ENCODE results near the gene CNPY3.
"Not testable (repeated sequence)": the region's sequence is repeated elsewhere in the genome, so short reads cannot be mapped to it uniquely, and the experiment has no call there.

Gene CNPY3

DNA sequence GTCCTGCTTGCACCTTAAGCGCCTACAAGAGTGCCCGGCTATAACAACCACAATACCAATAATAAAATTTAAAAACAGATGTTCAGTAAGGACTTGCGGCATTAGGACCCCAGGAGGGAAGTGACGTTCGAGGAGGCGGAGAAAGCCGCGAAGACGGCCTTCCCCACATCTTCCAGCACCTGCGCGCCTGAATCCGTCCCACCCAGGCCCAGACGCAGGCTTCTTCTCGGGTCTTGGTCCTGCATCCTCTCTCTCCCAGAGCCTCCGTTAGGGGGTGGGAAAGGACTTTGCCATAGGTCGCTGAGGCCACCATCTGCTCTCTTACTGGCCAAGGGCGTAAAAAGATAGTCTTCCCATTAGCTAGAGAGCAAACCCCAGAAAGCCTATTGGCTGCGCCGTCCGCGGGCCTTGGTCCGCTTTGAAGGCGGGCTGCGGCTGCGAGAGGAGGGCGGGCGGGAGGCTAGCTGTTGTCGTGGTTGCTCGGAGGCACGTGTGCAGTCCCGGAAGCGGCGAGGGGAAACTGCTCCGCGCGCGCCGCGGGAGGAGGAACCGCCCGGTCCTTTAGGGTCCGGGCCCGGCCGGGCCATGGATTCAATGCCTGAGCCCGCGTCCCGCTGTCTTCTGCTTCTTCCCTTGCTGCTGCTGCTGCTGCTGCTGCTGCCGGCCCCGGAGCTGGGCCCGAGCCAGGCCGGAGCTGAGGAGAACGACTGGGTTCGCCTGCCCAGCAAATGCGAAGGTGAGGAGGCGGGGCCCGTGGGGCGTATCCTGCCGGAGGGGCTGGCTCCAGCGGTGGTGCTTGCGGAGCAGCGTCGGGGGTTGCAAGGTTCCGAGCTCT, at the start of gene CNPY3:
Gene CNPY3 (plus strand): TSS at position 495 of the 835 bp plus-strand sequence. CDS start 91 bp downstream, at position 586.
- FAIRE-seq (peak; percentile 75), DNase-seq (ENCODE audit: low spot score) (peak; percentile 93)

DNA sequence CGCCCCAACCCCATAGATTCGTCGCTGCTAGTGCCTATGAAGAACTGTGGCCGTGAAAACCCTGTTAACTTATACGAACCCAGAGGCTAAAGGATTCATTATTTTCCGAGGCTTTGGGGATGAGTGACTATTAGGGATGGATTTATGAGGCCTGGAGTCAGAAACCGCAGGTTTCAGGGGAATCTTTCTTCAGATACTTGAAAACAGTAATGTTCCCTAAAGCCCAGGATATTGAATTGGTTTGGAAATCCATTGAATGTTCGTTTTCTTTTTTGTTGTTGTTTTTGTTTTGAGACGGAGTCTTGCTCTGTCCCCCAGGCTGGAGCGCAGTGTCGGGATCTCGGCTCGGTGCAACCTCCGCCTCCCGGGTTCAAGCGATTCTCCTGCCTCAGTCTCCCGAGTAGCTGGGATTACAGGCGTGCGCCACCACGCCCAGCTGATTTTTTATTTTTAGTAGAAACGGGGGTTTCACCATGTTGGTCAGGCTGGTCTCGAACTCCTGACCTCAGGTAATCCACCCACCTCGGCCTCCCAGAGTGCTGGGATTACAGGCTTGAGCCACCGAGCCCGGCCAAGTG, 49.0 kb upstream of the CNPY3 start:
- not testable (repeated sequence) for DNase-seq (ENCODE audit: low spot score); FAIRE-seq

DNA sequence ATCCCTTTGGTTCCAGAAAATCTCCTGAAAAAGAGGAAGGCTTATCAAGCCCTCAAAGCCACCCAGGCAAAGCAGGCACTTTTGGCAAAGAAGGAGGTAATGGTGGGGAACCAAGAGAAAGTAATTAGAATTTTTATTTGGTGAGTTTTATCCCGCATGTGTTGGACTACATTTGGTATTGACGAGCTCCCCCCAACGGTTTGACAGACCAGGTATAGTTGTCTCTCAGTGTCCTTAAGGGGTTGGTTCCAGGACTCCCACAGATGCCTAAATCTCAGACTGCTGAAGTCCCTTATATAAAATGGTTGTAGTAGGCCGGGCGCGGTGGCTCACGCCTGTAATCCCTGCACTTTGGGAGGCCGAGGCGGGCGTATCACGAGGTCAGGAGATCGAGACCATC, 48.4 kb upstream of the CNPY3 start:
- FAIRE-seq; DNase-seq (ENCODE audit: low spot score): not testable (repeated sequence)

DNA sequence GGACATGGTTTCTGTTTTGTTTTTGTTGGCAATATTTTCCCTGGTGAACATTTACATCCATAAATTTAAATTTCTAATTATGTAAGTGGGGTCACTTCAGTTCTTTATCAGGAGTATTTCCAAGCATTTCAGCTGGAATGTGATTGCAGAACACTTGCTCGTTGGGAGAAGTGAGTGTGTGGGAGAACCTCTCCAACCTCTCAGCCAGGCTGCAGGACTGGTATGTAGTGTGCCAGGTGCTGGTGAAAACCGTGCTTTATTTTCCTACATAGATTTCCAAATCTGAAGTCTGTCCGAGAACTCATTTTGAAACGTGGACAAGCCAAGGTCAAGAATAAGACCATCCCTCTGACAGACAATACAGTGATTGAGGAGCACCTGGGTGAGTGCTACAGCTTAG, 43.6 kb upstream of the CNPY3 start:
- FAIRE-seq (no peak), DNase-seq (ENCODE audit: low spot score) (no peak)

- not testable (repeated sequence) for DNase-seq (ENCODE audit: low spot score); FAIRE-seq
Observed at GRCh38 chr6:42888201-42888600, 41.1 kb upstream of the CNPY3 start.

DNA sequence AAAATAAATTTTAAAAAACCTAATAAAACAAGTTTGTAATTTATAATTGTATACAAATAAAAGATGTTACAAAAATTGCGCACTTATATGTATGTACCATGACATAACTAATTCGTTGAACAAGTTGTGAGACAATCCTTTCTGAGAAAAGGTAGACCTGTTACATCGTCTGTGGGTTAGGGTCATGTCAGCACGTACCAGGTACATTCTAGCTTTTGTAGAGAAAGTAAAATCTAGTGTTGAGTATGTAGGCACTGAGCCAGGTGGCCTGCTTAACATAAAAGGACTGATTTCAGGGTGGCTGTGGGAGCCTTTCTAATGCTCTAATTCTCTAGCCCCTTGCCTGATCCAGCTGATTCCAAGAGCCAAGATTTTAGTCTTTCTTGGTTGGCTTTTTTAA, 39.5 kb upstream of the CNPY3 start:
- no peak for FAIRE-seq
- no peak for DNase-seq (ENCODE audit: low spot score)

DNA sequence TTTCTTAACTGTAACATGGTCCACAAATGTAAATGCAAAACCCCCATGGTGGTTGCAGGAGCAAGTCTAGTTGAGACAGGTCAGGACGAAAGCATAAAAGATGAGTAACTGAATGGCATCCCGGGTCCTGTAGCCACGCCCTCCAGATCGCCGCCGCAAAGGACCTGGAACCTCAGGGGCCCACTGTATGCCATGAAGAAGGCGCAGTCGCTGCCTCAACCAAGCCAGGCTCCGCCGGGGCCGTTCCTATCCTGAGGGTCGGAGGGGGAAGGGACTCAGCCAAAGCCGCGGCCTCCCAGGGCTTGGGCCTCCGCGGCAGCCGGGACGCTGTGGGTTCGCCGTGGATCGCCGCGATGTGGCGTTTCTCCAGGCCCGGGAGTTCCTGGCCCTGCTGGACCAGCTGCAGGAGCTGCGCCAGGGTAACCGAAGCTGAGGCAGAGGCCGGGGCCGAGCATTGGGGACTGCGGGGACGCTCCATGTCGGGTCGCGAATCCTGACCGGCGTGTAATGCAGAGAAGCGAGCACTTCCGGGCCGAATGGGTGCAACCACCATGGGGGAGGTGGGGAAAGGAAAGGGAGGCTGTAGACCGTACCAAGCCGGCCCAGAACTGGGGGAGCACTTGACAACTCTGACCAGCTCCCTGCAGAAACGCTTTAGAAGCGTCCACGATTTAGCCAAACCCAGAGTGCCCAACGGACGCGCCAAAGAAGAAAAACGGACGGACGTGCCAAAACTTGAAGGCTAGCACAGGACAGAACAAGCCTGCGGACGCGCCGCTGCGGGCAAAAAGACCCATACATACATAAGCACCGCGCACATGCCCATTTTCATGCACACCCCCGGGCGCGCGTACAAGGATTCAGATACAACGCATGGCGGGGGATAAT, 38.7 kb upstream of the CNPY3 start:
- DNase-seq (ENCODE audit: low spot score) = peak; percentile 80
- no peak for FAIRE-seq

DNA sequence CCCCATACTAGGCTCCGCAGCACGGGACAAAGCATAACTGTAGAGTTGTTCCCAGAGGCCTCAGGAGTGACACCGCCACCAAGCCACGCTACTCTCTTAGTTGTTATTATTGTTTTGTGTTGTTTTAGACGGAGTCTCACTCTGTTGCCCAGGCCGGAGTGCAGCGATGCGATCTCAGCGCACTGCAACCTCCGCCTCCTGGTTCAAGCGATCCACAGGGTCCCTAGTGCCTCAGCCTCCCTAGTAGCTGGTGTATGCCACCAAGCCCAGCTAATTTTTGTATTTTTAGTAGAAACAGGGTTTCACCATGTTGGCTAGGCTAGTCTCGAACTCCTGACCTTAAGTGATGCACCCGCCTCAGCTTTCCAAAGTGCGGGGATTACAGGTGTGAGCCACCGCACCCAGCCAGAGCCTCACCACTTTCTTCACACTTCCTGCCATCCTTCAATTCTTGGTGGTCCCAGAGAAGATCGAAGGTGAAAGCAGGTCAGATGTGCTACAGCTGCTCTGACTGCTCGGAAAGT, 38.0 kb upstream of the CNPY3 start:
- FAIRE-seq = no peak
- no peak for DNase-seq (ENCODE audit: low spot score)

DNA sequence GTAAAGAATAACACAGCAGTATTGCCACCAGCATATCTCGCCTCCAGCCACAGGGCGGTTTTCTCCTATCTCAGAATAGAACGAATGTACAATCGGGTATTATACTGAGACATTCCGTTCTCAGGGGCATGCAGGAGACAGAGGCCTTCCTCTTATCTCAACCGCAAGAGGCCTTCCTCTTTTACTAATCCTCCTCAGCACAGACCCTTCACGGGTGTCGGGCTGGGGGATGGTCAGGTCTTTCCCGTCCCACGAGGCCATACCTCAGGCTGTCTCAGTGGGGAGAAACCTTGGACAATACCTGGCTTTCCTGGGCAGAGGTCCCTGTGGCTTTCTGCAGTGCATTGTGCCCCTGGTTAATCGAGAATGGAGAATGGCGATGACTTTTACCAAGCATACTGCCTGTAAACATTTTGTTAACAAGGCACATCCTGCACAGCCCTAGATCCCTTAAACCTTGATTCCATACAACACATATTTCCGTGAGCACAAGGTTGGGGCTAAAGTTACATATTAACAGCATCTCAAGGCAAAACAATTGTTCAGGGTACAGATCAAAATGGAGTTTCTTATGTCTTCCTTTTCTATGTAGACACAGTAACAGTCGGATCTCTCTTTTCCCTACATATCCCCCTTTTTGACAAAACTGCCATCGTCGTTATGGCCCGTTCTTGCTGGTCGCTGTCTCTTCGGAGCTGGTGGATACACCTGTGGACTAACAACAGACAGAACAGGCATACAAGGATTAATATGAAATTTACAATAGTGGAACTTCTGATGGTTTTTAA, 35.0 kb upstream of the CNPY3 start:
- FAIRE-seq; DNase-seq (ENCODE audit: low spot score): not testable (repeated sequence)

DNA sequence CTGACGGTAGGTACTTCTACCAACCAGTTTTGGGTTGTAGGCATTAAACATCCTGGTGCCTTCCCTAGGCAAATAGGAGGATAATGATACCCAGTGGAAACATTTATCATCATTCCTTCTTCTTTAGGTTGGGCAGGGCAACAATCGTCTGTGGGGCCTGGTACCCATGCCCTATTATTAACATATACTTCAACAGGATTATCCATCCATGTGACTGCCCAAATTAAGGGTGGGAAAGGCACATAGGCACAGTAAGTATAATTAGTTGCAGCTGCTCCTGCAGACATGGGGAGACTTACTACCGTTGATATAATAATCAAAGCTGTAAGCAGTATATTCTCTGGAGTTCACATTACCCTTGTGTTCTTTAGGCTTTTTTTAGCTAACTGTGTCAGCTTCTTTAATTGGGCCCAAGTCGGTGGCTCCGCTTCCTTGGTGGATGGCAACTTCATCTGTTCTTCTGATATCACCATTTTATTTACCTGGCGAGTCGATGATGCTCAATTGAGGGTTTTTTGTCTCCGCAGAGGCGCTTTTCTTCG, 33.0 kb upstream of the CNPY3 start:
- FAIRE-seq = no peak
- no peak for DNase-seq (ENCODE audit: low spot score)

DNA sequence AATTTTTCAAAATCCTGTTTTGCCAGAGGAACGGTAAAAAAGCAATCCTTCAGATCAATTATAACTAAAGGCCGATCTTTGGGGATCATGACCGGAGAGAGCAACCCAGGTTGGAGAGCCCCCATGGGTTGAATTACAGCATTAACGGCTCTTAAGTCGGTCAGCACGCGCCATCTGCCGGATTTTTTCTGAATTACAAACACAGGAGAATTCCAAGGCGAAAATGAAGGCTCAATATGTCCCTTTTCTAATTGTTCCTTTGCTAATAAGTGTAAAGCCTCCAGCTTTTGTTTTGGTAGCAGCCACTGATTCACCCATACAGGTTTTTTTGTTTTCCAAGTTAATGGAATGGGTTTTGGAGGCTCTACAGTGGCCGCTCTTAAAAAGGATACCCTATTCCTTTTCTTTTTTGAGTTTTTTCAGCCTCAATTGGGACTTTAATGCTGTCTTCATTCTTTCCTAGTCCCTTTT, 30.4 kb upstream of the CNPY3 start:
- FAIRE-seq (peak; percentile 2), DNase-seq (ENCODE audit: low spot score) (peak; percentile 24)

DNA sequence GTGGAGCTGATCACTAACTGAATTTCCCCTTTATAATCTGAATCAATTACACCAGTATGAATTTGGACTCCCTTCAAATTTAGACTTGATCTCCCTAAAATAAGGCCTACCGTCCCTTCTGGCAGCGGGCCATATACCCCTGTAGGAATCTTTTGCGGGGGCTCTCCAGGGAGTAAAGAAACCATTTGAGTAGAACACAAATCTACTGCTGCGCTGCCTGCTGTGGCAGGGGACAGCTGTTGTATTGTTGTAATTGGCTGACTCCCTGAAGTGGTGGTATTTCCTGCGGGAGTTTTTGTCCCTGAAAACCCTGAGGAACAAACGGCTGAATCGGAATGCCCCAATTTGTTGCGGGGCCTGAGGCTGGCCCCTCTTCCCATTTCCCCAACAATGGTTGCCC, 29.4 kb upstream of the CNPY3 start:
- DNase-seq (ENCODE audit: low spot score) (no peak), FAIRE-seq (no peak)

- peak; percentile 43 for FAIRE-seq
- peak; percentile 64 for DNase-seq (ENCODE audit: low spot score)
Observed at GRCh38 chr6:42901538-42901957, 27.7 kb upstream of the CNPY3 start.

DNA sequence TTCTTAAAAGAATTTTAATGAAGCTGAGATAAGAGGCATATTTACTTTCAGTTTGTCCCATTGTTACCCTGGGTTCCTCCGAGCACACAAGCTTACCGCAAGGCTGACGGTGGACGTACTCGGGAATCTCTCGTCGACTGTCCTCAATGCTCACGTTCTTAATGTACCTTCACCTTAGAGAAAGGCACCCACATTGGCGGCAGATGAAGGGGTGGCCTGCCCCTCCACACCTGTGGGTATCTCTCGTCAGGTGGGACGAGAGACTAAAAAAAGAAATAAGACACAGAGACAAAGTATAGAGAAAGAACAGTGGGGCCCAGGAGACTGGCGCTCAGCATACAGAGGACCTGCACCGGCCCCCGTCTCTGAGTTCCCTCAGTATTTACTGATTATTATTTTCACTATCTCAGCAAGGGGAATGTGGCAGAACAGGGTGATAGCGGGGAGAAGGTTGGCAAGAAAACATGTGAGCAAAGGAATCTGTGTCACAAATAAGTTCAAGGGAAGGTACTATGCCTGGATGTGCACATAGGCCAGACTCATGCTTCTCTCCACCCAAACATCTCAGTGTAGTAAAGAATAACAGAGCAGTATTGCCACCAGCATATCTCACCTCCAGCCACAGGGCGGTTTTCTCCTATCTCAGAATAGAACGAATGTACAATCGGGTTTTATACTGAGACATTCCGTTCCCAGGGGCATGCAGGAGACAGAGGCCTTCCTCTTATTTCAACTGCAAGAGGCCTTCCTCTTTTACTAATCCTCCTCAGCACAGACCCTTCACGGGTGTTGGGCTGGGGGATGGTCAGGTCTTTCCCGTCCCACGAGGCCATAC, 26.6 kb upstream of the CNPY3 start:
- not testable (repeated sequence) for FAIRE-seq; DNase-seq (ENCODE audit: low spot score)

DNA sequence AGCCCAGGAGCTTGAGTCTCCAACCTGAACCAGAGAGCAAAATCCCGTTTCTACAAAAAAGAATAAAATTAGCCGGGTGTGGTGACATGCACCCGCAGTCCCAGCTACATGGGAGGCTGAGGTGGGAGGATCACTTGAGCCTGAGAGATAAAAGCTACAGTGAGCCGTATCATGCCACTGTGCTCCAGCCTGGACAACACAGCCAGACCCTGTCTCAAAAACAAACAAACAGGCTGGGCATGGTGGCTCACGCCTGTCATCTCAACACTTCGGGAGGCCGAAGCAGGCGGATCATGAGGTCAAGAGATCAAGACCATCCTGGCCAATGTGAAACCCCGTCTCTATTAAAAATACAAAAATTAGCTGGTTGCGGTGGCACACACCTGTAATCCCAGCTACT, 24.8 kb upstream of the CNPY3 start:
- no peak for FAIRE-seq
- no peak for DNase-seq (ENCODE audit: low spot score)

- FAIRE-seq = no peak
- DNase-seq (ENCODE audit: low spot score) = no peak
Observed at GRCh38 chr6:42907336-42907735, 21.9 kb upstream of the CNPY3 start.

DNA sequence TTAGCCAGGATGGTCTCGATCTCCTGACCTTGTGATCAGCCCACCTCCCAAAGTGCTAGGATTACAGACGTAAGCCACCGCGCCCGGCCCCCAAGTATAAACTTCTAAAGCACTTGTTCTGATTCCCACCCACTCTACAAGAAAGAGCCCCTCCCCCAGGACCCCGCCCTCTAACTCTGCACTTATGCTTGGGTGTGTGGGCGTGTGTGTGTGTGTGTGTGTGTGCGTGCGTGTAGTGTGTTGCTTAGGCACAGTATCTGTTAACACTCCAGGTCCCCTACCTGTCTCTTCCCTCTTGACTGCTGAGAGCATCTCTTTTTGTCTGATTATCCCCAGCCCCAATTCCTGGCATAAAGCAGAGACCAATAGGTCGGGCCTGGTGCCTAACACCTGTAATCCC, 19.4 kb upstream of the CNPY3 start:
- FAIRE-seq (no peak), DNase-seq (ENCODE audit: low spot score) (no peak)

DNA sequence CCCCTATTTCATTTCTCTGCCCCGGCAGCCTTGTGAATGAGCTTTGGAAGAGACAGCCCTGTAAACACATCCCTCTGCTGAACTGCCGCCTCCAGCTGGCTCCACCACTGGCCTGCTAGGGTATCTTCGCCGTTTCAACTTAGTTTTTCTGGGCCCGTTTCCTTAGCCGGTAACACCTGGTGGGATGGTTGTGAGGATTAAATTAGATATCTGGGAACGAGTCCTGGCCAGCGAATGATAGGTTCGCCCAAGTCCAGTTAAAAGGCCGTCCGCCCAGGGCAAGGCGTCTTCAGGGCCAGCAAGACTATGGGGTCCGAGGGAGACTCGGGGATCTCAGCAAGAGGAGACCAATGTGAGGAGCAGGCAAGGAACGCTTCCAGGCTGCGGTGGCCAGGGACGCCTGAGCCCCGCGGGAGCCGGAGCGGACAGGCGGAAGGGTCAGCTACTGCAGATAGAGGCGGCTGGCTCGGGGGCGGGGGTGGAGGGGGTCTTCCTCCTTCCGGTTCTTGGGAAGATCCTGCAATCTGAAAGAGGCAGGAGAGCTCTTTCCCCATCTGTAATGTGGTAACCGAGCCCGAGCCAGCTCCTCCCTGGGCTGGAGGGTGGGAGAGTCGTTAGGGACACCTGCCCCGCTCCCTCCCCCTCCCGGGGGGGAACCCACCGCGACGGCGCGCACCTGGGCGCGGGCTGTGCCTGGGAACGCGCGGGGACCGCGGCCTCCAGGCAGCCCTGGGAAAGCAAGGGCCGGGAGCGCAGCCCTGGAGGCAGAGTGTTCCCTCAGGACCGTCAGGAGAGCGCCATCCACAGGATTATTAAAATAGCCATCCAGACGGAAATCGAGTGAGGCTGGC, 17.9 kb upstream of the CNPY3 start:
- DNase-seq (ENCODE audit: low spot score) = no peak
- no peak for FAIRE-seq

DNA sequence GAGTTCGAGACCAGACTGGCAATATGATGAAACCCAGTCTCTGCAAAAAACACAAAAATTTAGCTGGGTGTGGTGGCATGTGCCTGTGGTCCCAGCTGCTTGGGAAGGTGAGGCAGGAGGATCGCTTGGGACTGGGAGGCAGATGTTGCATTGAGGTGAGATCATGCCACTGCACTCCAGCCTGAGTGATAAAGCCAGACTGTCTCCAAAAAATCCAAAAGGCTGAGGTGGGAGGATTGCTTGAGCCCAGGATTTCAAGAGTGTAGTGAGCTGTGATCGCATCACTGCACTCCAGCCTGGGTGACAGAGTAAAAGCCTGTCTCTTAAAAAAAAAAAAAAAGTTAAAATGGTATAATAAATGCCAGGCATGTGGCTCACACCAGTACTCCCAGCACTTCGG, 14.7 kb upstream of the CNPY3 start:
- no peak for FAIRE-seq
- DNase-seq (ENCODE audit: low spot score) = no peak

Data from RCC 7860 (cell line).